ENCODE results near the gene OR52B6. TPM values are rescaled to one million over a fixed set of nuclear protein-coding genes. Genes with fewer than 3 reads are reported as not detected.

The OR52B6 gene
- total and polyA plus RNA-seq, 7 donors = not detected

DNA sequence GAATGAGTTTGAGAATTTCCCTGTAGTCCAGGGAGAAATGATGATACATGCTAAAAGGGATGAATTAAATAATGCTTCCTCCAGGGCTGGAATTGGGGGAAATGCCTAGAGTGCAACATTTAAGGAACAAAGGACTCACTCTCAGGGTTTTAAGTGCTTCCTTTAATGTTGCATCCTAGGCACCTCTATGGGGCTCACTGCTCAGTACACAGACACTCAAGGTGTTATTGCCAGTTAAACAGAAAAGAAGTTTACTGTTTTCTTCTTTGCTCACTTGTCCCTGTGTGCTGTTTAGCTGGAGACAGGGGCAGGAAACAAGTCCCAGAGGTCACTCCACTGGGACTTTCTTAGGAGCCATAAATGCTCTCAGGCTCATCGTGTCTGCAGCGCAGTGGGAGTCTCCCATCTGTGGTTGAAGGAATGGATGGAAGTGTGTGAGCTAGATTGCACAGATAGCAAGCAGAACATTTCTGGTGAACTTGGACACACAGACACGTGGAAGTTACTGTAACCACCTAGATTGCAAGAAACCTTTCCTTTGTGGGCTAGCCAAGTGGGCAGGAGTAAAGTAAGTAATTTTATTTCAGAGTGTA is 24.0 kb upstream of the OR52B6 start:
- ATAC-seq (no peak), DNase-seq (no peak)
- intact Hi-C loops (cut with DNase I) = no loop called here
- WGBS, 3 donors = 33 to 38% (median 37%) methylated on average over 3 of the region's 3 CpGs
- no peaks in the 10 kb centered on the region for H3K36me3 ChIP-seq (ENCODE audit: insufficient read depth in 1 of 2, low read depth in 1 of 2)
- H3K9me3 ChIP-seq = no peaks in the 10 kb centered on the region
- TF ChIP-seq CTCF (IDR thresholded peaks at IDR 0.05) = no peak
- H3K27me3 ChIP-seq (ENCODE audit: insufficient read depth in 3 of 3, low read length in 2 of 3) = peaks cover 0 to 3% (median 0%) of the 10 kb centered on the region in 3 donors
- H3K4me3 ChIP-seq = no peak overlapping the region
- no peaks in the 10 kb centered on the region for H3K4me1 ChIP-seq
- H3K27ac ChIP-seq = no peak overlapping the region

DNA sequence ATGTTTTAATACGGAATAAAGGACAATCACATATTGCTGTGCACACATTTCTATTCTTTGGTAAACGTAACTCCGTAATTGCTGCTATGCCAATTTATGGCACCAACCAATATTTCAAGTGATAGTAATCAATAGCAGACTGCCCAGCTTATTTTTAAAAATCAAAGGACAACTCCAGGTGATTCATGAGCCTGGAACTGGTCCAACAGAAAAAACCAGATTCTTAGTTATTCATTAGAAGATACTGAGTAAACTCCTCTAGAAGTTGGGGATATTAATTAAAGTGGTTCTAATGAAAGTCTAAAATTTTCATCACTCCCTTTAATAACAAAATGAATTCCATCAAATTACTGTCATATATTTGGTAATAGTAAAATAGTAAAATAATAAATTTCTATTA is 22.9 kb upstream of the OR52B6 start:
- Histone ChIP-seq H3K27me3 (ENCODE audit: insufficient read depth in 3 of 3, low read length in 2 of 3) (no peaks in the 10 kb centered on the region), H3K9me3 (no peaks in the 10 kb centered on the region), H3K36me3 (ENCODE audit: insufficient read depth in 1 of 2, low read depth in 1 of 2) (no peaks in the 10 kb centered on the region), H3K4me1 (no peaks in the 10 kb centered on the region), H3K4me3 (no peak overlapping the region), H3K27ac (no peak overlapping the region)
- no peak for ATAC-seq
- 32 to 62% (median 57%) methylated on average over 3 of the region's 3 CpGs for WGBS, 3 donors
- no peak for TF ChIP-seq CTCF (IDR thresholded peaks at IDR 0.05)
- intact Hi-C loops (cut with DNase I) = no loop called here
- no peak for DNase-seq

DNA sequence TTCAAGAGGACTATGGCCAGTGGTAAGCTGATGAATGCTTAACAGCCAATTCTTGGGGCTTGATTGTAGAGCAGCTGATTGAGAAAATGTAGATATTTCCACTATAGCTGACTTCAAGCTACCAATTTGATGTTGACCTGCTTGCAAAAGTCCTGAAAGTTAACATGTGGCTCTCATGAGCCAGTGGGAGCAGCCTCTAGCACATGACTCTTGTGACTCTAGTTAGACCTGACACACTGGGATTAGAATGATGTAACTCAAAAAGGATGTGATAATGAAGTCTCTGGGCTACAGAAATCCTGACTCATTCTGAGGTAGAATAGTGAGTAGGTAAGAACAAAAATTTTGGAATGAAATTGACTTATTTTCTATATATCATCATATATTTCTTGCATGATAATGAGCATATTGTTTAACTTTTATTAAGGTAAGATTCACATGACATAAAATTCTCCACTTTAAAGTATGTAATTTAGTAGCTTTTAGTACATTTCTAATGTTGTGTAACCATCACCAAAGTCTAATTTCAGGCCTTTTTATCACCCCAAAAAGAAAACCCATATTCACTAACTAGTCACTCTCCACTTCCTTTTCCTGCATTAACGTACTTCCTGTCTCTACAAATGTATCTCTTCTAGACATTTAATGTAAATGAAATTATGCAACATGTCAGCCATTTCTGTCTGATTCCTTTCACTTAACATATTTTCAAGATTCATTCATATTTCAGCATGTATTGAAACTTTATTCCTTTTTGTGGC is 16.2 kb upstream of the OR52B6 start:
- TF ChIP-seq CTCF (IDR thresholded peaks at IDR 0.05) = no peak
- Histone ChIP-seq H3K27ac (no peak overlapping the region), H3K4me1 (no peaks in the 10 kb centered on the region), H3K36me3 (ENCODE audit: insufficient read depth in 1 of 2, low read depth in 1 of 2) (no peaks in the 10 kb centered on the region), H3K9me3 (no peaks in the 10 kb centered on the region), H3K4me3 (no peak overlapping the region), H3K27me3 (ENCODE audit: insufficient read depth in 3 of 3, low read length in 2 of 3) (no peaks in the 10 kb centered on the region)
- DNase-seq (no peak), ATAC-seq (no peak)
- intact Hi-C loops (cut with DNase I) = no loop called here
- WGBS, 3 donors = 70 to 76% (median 76%) methylated on average over 1 of the region's 1 CpG

GRCh38 chr11:5574654-5575053 is 6.0 kb upstream of the OR52B6 start:
- no peak for TF ChIP-seq CTCF (IDR thresholded peaks at IDR 0.05)
- intact Hi-C loops (cut with DNase I) = no loop called here
- no peaks in the 10 kb centered on the region for H3K9me3 ChIP-seq
- H3K27me3 ChIP-seq (ENCODE audit: insufficient read depth in 3 of 3, low read length in 2 of 3) = no peaks in the 10 kb centered on the region
- no peak for ATAC-seq
- no peak overlapping the region for H3K27ac ChIP-seq
- H3K4me3 ChIP-seq = no peak overlapping the region
- no peaks in the 10 kb centered on the region for H3K36me3 ChIP-seq (ENCODE audit: insufficient read depth in 1 of 2, low read depth in 1 of 2)
- H3K4me1 ChIP-seq = no peaks in the 10 kb centered on the region
- DNase-seq = no peak
- WGBS, 3 donors = 85 to 88% (median 87%) methylated on average over 2 of the region's 2 CpGs
